ENCODE data around the gene LAIR2.

LAIR2 gene

GRCh38 chr19:54533476-54533875 lies 30.8 kb downstream of the LAIR2 start:
- TF ChIP-seq CTCF (IDR thresholded peaks at IDR 0.05; ENCODE audit: insufficient read depth, missing control alignments) = no peak
- FAIRE-seq = no peak
- DNase-seq (ENCODE audit: insufficient read length, low spot score) = no peak

GRCh38 chr19:54534156-54534555 lies 31.5 kb downstream of the LAIR2 start:
- DNase-seq (ENCODE audit: insufficient read length, low spot score) (no peak), FAIRE-seq (no peak)
- no peak for TF ChIP-seq CTCF (IDR thresholded peaks at IDR 0.05; ENCODE audit: insufficient read depth, missing control alignments)

- no peak for TF ChIP-seq CTCF (IDR thresholded peaks at IDR 0.05; ENCODE audit: insufficient read depth, missing control alignments)
- FAIRE-seq (no peak), DNase-seq (ENCODE audit: insufficient read length, low spot score) (no peak)
These were observed 33.0 kb downstream of the LAIR2 start for GRCh38 chr19:54535601-54536000.

GRCh38 chr19:54536956-54537355 lies 34.3 kb downstream of the LAIR2 start:
- no peak for TF ChIP-seq CTCF (IDR thresholded peaks at IDR 0.05; ENCODE audit: insufficient read depth, missing control alignments)
- no peak for DNase-seq (ENCODE audit: insufficient read length, low spot score)
- FAIRE-seq = no peak

GRCh38 chr19:54541712-54542111 lies 39.1 kb downstream of the LAIR2 start:
- no peak for DNase-seq (ENCODE audit: insufficient read length, low spot score)
- no peak for FAIRE-seq

GRCh38 chr19:54548806-54549205 lies 46.2 kb downstream of the LAIR2 start:
- DNase-seq (ENCODE audit: insufficient read length, low spot score) (no peak), FAIRE-seq (no peak)
- TF ChIP-seq CTCF (IDR thresholded peaks at IDR 0.05; ENCODE audit: insufficient read depth, missing control alignments) = no peak

More at GRCh38 chr19:54541712-54542111, 39.1 kb downstream of the LAIR2 start:
- TF ChIP-seq CTCF (IDR thresholded peaks at IDR 0.05; ENCODE audit: insufficient read depth, missing control alignments) = no peak

- DNase-seq (ENCODE audit: insufficient read length, low spot score) (no peak), FAIRE-seq (no peak)
- no peak for TF ChIP-seq CTCF (IDR thresholded peaks at IDR 0.05; ENCODE audit: insufficient read depth, missing control alignments)
These were observed 46.6 kb downstream of the LAIR2 start for GRCh38 chr19:54549224-54549623.
